HPDE6-E6E7 (cell line): ENCODE data around the gene STUM.

Source experiments
- DNase-seq: peaks from one replicate; pipeline ENCODE4 v3.0.0; 2011; ENCODE audit warnings: missing footprints; ENCODE audit errors: extremely low spot score

The STUM gene

DNA sequence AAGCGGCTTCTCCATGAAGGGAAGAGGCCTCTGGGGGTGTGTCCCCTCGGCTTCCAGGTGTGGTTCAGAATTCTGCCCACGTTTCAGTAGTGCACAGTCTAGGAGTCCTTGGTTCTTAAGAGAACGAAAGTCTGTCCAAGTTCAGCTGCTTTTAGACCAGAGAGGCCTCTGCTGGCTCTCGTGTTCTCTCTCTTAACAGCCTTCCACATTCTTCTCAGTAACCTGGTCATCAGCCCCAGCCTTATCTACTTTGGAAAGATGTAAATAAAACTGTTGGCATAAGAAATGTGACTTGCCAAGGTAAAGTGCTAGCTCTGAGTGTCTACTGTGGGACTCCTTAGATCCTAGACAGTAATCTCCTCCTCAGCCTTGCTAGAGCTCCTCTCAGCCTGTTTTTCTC lies 15.3 kb upstream of the STUM start:
- no peak for DNase-seq

DNA sequence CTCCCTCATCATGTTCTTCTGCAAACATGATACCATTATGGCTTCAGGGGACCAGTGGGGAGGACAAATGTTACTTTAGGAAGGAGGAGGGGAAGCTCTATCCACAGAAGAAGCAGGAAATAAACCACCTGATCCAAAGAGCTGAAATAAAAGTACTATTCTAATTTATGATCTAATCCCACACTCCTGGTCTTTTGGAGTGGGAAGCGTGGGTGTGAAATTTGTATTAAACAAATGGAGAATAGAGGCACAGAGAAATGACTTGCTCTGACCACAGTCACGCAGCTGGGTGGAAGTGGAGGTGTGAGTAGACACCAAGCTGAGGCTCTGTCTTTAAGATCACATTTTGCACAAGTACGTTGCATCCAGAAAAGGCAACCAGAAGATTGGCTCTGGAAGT lies 14.5 kb upstream of the STUM start:
- DNase-seq = no peak

DNA sequence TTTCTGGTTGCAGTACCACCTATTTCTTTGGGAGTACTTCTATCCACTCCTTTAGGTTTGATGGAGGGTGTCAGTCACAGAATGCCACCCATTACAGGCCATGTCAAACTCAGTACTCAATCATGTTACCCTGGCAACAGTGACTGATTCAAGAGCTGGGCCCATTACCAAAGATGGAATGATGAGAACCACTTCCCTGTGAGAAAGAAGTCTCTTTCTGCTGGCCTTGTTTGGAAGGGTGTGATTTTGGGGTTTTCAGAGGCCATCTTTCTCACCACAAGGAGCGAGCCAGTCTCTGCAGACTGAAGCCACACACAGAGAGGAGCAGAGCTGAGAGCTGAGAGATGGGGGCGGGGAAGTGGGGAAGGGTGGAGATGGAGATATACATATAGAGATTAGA lies 13.9 kb upstream of the STUM start:
- DNase-seq = no peak

DNA sequence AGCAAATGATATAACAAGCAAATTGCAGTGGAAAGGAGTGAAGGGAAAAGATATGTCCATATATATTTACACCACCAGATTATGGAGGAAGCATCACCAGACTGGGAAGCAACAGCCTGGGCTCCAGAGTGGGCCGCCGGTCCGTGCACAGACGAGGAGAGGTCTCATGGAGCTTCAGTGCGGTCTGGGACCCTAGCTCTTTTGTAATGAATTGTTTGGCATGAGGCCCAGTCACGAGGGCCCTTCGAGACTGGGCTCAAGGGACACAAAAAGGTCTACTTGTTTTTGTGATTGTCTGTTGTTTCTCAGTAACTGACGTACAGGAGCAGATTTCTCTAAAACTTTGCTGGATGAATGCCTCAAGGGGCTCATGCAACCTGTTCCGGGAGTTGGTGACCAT lies 12.9 kb upstream of the STUM start:
- DNase-seq = no peak

DNA sequence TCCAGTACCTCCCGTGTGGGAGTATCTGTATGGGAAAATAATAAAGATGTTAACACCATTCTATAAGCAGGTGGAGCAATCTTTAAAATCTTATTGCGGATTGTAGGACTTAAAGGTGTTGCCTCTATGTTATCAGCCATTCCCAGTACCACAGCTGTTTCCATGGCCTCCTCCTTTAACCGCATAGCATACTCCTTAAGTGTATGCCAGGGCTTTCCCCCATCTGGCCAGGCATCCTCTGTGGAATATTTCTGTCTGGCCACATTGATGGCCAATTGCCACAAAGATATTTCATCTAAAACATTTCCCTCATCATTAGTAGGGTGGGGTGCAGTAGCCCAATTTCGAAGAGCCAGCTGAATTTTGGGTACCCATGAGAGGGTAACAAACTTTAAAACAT lies 7.3 kb upstream of the STUM start:
- no peak for DNase-seq

DNA sequence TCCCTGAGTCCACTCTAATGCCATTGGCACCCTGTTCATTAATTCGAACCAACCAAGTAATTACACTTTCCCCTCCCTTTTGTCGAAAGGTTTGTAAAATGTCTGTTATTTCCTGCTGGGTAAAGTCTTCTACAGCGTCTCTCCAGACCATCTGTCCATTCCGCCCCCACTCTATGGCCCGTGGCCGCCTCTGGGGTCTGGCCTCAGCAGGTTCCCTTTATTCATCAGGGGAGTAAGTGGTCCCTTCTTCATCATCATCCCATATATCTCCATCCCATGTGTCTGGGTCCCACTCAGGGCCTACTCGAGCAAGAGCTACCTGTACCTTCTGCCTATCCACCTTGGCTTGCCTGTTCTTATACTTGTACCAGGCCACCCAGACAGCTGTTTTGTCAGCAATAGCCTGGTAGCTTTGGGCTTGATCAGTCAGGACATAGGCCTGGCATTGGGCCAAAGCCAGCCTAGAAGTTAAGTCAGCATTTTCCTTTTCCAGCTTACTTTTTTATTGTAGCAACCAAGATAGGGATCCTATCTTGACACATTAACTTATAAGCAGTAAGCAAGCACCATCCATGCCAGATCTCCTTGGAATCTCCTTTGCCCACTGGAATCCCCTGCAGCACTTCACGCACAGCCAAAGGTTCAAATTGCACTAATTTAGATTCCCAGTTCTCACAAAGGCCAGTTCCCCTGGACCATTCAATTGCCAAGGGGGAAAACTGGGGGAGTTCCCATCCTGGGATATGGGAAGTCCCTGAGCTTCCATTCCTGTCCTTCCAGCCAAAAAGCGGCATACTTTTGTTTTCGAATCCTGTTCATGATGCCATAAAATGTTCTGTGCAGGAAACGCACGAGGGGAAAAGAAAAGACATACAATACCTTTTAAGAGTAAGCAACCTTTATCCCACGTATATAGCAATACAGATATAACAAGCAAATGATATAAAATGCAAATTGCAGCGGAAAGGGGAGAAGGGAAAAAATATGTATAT lies 6.6 kb upstream of the STUM start:
- no peak for DNase-seq

DNA sequence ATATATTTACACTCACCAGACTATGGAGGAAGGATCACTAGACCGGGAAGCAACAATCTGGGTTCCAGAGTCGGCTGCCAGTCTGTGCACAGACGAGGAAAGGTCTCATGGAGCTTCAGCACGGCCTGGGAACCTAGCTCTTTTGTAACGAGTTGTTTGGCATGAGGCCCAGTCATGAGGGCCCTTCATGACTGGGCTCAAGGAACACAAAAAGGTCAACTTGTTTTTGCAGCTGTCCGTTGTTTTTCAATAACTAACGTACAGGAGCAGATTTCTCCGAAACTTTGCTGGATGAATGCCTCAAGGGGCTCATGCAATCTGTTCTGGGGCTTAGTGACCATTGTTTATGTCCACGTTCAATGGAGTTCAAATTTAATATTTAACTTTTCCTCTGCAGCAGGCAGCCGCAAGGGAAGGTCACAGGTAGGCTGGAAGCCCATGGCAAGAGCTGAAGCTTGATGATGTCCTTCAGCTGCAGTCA lies 5.9 kb upstream of the STUM start:
- no peak for DNase-seq

DNA sequence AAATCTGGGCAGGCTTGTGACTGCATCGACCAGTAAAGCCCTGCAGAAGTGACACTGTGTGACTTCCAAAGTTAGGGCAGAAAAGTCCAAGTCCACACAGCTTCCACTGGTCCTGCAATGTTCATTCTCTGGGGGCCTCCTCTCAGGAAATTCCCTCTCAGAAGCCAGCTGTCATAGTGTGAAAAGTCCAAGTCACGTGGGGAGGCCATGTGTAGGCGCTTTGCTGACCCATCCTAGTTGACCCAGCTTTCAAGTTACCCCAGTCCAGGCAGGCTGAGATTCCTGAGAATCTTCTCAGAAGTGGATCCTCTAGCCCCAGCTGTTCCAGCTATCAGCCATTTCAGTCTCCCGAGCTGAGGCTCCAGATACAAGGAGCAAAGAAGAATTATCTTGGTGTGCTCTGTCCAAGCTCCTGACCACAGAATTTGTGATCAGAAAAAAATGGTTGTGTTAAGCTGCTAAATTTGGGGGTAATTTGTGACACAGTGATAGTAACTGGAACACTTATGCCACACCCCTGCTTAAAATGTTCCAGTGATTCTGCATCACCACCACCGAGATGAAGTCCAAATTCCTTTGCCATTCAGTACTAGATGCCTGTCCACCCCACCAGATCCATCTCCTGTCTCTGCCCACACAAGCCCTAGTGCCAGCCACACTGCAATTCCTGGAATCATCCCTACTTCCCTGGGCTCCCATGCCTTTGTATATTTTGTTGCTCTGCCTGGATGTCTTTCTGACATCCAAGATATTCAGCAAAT lies 2.5 kb upstream of the STUM start:
- no peak for DNase-seq

DNA sequence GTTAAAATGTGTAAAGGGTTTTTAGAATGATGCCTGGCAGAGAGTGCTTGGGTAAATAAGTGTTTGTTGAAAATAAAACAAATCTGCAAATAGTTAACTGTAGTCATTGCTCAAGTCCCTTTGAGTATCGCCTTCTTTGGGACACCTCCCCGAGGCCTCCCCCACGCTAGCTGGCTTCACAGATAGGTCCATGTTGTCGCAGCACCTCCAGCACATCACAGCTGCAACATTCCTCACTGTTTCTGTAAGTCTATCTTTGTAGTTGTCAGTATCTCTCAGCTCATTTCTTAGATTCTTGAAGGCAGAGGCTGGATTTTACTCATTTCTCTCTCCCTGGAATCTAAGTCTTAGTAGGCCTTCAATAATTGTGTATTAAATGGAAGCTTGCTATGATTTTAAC lies 1.6 kb upstream of the STUM start:
- no peak for DNase-seq

DNA sequence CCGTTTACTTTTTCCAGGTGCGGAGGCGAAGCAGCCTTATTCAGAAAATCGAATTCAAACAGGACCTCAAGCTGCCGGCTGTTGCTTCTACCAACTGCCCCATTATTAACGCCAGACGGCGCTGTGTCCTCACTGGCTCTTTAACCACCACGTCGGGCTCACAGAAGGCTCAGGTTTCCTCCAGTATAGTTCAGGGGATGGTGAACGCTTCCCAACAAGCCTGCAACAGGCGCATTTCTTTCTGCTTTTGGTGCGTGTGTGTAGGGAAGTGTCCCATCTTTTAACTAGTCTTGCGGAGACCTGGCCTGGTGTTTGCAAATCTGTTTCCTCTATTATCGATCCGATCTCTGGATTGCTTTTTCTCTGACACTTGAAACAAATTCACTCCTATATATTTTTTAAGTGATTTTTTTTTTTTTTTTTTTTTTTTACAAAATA lies 791 bp upstream of the STUM start:
- peak; percentile 89 for DNase-seq

DNA sequence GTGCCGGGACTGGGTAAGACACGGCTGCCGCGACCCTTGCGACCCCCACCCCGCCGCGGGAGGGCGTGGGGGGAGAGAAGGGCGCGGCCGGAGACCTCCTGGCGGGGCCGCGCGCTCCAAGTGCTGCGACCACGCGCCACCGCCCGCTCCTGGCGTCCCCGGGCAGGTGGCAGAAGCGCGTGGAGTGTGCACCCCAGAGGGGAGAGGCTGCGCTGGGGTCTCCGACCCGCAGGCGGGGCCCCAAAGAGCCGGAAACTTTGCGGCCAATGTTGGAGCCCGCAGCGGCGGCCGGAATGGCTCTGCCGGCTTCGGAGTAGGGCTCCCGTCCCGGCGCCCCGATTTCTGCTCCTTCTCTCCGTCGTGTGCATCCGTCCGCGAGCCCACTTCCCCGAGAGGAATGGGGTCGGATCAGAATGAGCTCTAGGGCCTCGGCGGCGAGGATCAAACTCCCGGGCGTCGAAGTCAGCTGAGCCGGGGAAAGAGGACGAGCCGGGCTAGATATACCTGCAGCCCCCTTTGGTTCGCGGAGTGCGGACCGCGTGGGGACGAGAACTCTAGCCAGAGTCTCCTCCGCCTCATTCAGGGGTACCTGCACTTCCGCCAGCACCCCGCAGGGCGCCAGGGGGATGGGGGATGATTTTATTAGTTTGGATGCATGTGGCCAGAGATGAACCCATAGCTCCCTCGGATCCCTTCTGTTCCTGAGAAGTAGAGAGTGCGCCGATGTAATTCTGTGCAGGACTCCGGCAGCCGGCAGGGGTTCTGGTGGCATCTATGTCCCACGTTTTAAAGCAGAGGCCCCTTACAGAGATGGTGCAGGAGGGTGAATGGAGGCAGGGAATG lies 751 bp downstream of the STUM start:
- no peak for DNase-seq

DNA sequence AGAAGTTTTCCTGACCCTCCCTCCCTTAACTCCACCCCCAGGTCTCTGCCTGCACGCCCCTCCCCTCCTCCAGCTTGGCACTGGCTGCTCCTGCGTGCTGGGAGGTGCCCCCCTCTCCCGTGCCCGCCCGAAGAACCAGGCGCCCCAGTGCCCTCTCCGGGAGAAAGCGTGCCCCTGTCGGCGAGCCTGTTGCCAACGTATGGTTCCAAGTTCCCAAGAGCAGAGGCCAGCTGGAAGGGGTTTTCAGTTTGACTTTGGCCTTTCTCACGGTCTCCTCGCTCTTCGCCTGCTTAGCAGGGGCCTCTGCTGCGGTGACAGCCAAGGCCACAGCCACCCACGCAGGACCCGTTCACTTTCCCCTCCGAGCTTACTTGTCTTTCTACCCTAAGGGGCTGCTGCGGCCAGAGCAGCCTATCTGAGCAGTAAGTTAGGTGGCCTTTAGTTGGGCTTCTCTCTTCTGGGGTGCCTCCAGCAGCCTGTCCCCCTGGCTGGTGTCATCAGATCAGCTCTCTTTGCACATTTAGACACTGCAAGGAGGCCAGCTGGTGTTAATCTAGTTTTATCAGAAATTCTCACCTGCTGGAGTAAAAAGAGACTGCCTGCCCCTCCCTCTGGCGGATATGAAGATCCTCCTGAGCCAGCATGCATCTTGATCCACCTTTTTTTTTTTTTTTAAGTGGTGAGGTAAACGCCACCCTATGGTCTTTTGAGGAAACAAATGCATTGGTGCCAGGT lies 1.5 kb downstream of the STUM start:
- DNase-seq = peak; percentile 61

DNA sequence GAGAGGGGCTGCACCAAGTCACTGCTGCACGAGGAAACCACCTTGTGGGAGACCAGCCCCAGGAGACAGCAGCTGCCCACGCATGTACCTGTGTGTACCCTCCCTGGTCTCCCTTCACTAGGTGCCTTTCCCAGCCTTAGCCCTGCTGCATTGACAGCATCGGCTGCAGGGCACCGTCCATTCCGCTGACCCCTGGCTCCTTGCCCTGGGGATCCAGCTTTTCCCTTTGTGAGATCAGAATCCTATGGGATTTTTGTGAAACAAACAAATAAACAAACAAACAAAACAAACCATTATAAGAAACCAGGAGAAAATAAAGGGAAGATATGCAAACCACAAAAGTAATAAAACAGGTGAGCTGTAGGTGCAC lies 2.1 kb downstream of the STUM start:
- DNase-seq = no peak

DNA sequence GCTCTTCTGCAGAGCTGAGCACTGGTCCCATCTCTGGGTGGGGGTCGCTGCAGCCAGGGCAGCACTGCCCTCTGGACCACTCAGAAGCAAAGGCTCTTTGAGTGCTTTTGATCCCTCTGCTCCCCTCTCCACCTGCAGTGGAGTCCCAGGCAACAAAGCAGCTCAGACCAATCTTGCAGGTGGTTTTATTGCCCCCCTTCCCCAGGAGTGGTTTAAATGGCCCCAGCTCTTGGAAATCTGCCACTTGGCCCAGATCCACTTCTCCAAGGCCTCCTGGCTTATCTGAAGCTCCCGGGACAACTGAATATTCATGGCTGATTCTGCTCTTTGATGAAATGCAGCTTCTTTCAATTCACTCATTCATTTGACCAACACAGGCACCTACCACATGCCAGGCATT lies 2.7 kb downstream of the STUM start:
- DNase-seq = no peak

DNA sequence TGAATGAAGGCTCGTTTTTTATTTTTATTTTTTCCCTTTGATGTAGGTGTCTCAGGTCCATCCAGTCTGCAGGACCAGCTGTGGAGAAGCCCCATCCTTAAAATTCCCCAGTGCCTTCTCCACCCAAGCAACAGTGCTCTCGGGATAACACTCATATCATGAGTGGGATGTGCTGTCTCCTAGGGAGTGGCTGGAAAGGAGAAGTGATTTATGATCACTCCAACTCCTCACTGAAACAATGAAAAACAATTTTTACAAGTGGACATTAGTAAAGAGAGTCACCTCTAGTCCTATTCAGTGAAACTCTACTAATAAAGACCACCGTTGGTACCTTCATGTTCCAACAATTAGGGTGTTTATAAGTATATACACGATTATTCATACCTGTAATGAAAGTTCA lies 3.5 kb downstream of the STUM start:
- no peak for DNase-seq

DNA sequence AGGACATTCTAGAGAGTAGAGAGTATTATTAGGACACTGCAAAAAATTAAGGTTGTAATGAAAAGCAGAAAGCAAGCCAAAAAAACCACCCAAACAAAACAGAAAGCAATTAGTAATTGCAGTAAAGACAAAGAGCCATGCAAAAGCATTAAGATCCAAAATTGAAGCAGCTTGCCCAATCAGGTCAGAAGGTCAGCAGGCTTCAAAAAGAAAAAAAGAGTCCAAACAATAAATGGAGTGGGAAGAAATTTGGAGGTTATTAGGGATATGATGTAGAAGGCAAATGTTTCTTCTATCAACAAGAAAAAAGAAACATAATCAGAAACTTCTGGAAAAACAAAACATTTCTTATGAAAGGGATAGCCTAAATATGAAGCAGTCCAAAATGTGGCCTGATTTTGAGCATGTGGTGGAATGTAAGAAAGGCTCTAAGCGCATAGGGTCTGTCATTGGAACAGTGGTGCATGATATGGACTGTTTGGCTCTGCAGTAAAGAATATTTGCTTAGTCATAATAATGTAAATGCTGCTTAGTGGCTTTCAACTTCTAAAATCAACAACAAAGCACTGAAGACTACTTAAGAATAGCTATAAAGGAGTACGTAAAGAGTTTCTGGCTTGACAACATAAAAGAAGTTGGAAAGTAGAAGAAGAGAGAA lies 4.8 kb downstream of the STUM start:
- DNase-seq = no peak

DNA sequence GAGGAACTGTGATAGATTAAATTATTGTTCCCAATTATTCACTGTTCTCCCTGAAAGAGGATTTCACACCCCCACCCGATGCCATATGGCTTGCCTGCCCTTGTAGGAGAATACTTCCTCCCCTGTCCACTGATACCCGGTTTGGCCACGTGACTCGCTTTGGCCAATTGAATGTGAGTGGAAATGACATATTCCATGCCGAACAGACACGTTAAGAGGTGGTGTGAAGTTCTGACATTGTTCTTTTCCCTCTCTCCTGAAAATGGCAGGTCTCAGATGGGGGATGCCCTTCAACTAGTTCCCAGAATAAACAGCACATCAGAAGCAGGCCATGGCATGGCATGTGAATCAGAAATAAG lies 5.3 kb downstream of the STUM start:
- DNase-seq = no peak

DNA sequence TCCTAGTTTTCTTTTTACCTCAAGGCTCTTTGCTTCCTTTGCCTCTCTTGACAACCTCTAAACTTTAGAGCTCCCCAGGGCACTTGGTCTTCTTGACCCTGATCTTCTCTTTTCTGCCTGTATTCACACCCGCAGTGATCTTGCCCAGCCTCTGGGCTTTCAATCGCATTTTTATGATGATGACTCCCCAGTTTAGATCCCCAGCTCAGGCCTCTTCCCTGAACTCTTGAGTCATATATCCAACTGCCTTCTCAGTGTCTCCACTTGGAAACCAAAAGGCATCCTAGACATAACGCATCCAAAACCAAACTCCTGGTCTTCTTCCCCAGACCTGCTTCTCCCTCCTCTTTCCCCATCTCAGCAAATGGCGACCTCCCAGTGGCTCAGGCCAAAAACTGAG lies 6.5 kb downstream of the STUM start:
- DNase-seq = no peak

DNA sequence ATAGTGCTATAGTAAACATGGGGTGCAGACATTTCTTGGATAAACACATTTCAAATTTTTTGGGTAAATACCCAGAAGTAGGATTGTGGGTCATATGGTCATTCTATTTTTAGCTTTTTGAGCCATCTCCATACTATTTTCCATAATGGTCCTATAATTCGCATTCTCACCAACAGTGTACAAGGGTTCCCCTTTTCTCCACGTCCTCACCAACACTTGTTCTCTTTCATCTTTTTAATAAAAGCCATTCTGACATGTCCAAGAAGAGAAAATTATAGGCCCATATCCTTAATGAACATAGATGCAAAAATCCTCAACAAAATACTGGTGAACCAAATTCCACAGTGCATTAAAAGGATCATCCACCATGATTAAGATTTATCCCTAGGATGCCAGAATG lies 8.9 kb downstream of the STUM start:
- no peak for DNase-seq

DNA sequence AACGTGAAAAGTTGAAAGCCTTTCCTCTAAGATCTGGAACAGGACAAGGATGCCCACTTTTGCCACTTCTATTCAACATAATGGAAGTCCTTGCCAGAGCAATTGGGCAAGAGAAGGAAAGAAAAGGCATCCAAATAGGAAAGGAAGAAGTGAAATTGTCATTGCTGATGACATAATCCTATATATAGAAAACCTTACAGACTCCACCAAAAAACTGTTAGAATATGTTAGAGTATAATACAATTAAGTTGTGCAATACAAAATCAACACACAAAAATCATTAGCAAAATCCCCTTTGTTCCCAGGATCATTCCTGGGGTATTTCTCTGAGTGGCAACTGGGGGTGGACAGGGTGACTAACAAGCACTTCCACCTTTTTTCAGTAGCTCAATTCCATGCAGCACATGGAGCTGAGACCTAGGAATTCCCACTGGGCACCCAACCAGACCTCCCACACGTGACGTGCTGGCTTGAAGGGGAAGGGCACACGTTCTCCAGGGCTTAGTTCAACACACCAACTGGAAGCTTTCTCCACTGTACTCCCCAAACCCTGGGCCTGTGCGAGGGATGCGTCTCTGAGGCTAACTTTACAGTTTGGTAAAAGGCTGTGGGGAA lies 9.6 kb downstream of the STUM start:
- no peak for DNase-seq
